Progenitor cell of endocrine pancreas (in vitro differentiated cells): ENCODE measurements around the gene ACTR5. TPM values are rescaled to one million over a fixed set of nuclear protein-coding genes. Genes with fewer than 3 reads are reported as not detected.

Experiments
- DNase-seq: peaks from one replicate; pipeline ENCODE4 v3.0.0; 2021; ENCODE audit warnings: low spot score; ENCODE audit not compliant: unreplicated experiment
- H3K27ac Mint-ChIP-seq: 2 replicates; pipeline ENCODE4 v1.8.0; 2021; ENCODE audit warnings: mild to moderate bottlenecking, moderate library complexity, mixed read lengths
- H3K27me3 Mint-ChIP-seq: 2 replicates; pipeline ENCODE4 v1.8.0; 2021; ENCODE audit warnings: mixed read lengths
- H3K36me3 Mint-ChIP-seq: 2 replicates; pipeline ENCODE4 v1.8.0; 2022; ENCODE audit warnings: mixed read lengths; ENCODE audit not compliant: insufficient read depth
- H3K4me1 Mint-ChIP-seq: 2 replicates; pipeline ENCODE4 v1.8.0; 2021; ENCODE audit warnings: low read depth, mixed read lengths
- H3K4me3 Mint-ChIP-seq: 2 replicates; pipeline ENCODE4 v1.8.0; 2021; ENCODE audit warnings: low read depth, mild to moderate bottlenecking, moderate library complexity, mixed read lengths
- H3K9me3 Mint-ChIP-seq: 2 replicates; pipeline ENCODE4 v1.8.0; 2021; ENCODE audit warnings: low read depth, mixed read lengths
- CTCF ChIP-seq: fragments of 200-600 bp; sonication (generic); IDR thresholded peaks from one replicate; pipeline ENCODE4 v1.5.0; 2021; ENCODE audit warnings: antibody characterized with exemption, mild to moderate bottlenecking; ENCODE audit not compliant: unreplicated experiment
- total RNA-seq: library from RNA; stranded (reverse); gene quantifications from 2 replicates; pipeline ENCODE4 v1.2.1, GENCODE V29; 2021

Gene ACTR5
- total RNA-seq, 1 donor from 2014 or later = 9.8 TPM

GRCh38 chr20:38815446-38815845 lies 67.2 kb downstream of the ACTR5 start:
- DNase-seq = no peak
- no peaks in the 10 kb centered on the region for H3K9me3 Mint-ChIP-seq
- H3K27me3 Mint-ChIP-seq = peaks cover 20% of the 10 kb centered on the region
- H3K36me3 Mint-ChIP-seq = no peaks in the 10 kb centered on the region
- peaks cover 3% of the 10 kb centered on the region for H3K4me1 Mint-ChIP-seq
- H3K4me3 Mint-ChIP-seq = no peak overlapping the region
- no peak overlapping the region for H3K27ac Mint-ChIP-seq
- no peak for TF ChIP-seq CTCF

- Mint-ChIP-seq H3K4me1 (peaks cover 3% of the 10 kb centered on the region), H3K36me3 (no peaks in the 10 kb centered on the region), H3K27me3 (peaks cover 15% of the 10 kb centered on the region), H3K4me3 (no peak overlapping the region), H3K9me3 (no peaks in the 10 kb centered on the region), H3K27ac (no peak overlapping the region)
- DNase-seq = no peak
- TF ChIP-seq CTCF = no peak
Observed at GRCh38 chr20:38818113-38819065, 70.1 kb downstream of the ACTR5 start.

Other genes with a start within 250 kb of the ACTR5 start
- gene ADIG, start 167.3 kb upstream of the ACTR5 start, total RNA-seq = not detected in 2 replicates
- gene ARHGAP40, start 146.7 kb upstream of the ACTR5 start, total RNA-seq = 0.13 TPM in 1 of 2 replicates, not detected in the other
- not detected in 2 replicates for gene SLC32A1, start 24.0 kb upstream of the ACTR5 start, total RNA-seq
- gene PPP1R16B, start 57.2 kb downstream of the ACTR5 start, total RNA-seq = not detected in 2 replicates
- gene FAM83D, start 178.0 kb downstream of the ACTR5 start, total RNA-seq = 12.6 and 13.8 TPM in 2 replicates
- 14.4 and 14.5 TPM in 2 replicates for gene DHX35, start 213.9 kb downstream of the ACTR5 start, total RNA-seq